GM23338 (cell line): Measurements from ENCODE around the gene KDM6A. TPM values are rescaled to one million over a fixed set of nuclear protein-coding genes. Genes with fewer than 3 reads are reported as not detected.
"Not testable (repeated sequence)": the region's sequence is repeated elsewhere in the genome, so short reads cannot be mapped to it uniquely, and the experiment has no call there.

Experiments used
- ATAC-seq: fragments of 200-7000 bp; cut with Tn5 transposase; 3 replicates; pipeline ENCODE4 v1.9.1; 2020
- DNase-seq: peaks from one replicate; pipeline ENCODE4 v3.0.0-alpha.2; 2015; ENCODE audit warnings: low spot score
- H2AFZ ChIP-seq: fragments of 200-600 bp; sonication (generic); 2 replicates; pipeline ENCODE4 v1.8.0; 2016; ENCODE audit warnings: antibody characterized with exemption, mild to moderate bottlenecking, moderate library complexity
- H3F3A ChIP-seq: fragments of 200-600 bp; sonication (generic); replicated peaks from 2 replicates; pipeline ENCODE4 v1.8.0; 2017; ENCODE audit warnings: antibody characterized with exemption, mixed run types, low read depth
- H3K27ac ChIP-seq: fragments of 200-600 bp; sonication (generic); 2 replicates; pipeline ENCODE4 v1.6.1; 2016; ENCODE audit warnings: low read depth
- H3K27me3 ChIP-seq: fragments of 200-600 bp; sonication (generic); 2 replicates; pipeline ENCODE4 v1.8.0; 2016; ENCODE audit warnings: mild to moderate bottlenecking, mixed run types, moderate library complexity; ENCODE audit not compliant: insufficient read depth
- H3K36me3 ChIP-seq: fragments of 200-600 bp; sonication (generic); 2 replicates; pipeline ENCODE4 v1.8.0; 2016; ENCODE audit warnings: mild to moderate bottlenecking; ENCODE audit not compliant: insufficient read depth
- H3K4me1 ChIP-seq: fragments of 200-600 bp; sonication (generic); 2 replicates; pipeline ENCODE4 v1.8.0; 2016; ENCODE audit warnings: mild to moderate bottlenecking, moderate library complexity; ENCODE audit not compliant: insufficient read depth
- H3K4me2 ChIP-seq: fragments of 200-600 bp; sonication (generic); 2 replicates; pipeline ENCODE4 v1.7.1; 2017; ENCODE audit warnings: mixed run types
- H3K4me3 ChIP-seq: fragments of 200-600 bp; sonication (generic); 2 replicates; pipeline ENCODE4 v1.6.1; 2016; ENCODE audit warnings: mixed run types
- H3K79me2 ChIP-seq: fragments of 200-600 bp; sonication (generic); replicated peaks from 2 replicates; pipeline ENCODE4 v1.8.0; 2017; ENCODE audit warnings: mild to moderate bottlenecking; ENCODE audit not compliant: insufficient read depth
- H3K9me2 ChIP-seq: fragments of 200-600 bp; sonication (generic); 2 replicates; pipeline ENCODE4 v1.8.0; 2017; ENCODE audit not compliant: insufficient read depth
- H4K20me1 ChIP-seq: fragments of 200-600 bp; sonication (generic); replicated peaks from 2 replicates; pipeline ENCODE4 v1.8.0; 2017; ENCODE audit warnings: mild to moderate bottlenecking; ENCODE audit not compliant: insufficient read depth
- H3K27ac Mint-ChIP-seq: 2 replicates; pipeline ENCODE4 v1.8.0; 2020; ENCODE audit warnings: inconsistent platforms, mild to moderate bottlenecking, moderate library complexity, mixed read lengths
- H3K27me3 Mint-ChIP-seq: 3 replicates; pipeline ENCODE4 v1.8.0; 2022; ENCODE audit warnings: low read depth, mild to moderate bottlenecking, moderate library complexity, mixed read lengths, inconsistent platforms; ENCODE audit not compliant: insufficient read depth, poor library complexity
- H3K36me3 Mint-ChIP-seq: 3 replicates; pipeline ENCODE4 v1.8.0; 2021; ENCODE audit warnings: low read depth, mild to moderate bottlenecking, inconsistent platforms, moderate library complexity, mixed read lengths
- H3K4me1 Mint-ChIP-seq: 3 replicates; pipeline ENCODE4 v1.8.0; 2020; ENCODE audit warnings: mild to moderate bottlenecking, inconsistent platforms, mixed read lengths
- H3K4me3 Mint-ChIP-seq: 3 replicates; pipeline ENCODE4 v1.8.0; 2021; ENCODE audit warnings: moderate library complexity, mild to moderate bottlenecking, inconsistent platforms, mixed read lengths
- H3K9me3 Mint-ChIP-seq: 3 replicates; pipeline ENCODE4 v1.8.0; 2020; ENCODE audit warnings: moderate library complexity, mild to moderate bottlenecking, inconsistent platforms, mixed read lengths
- CTCF ChIP-seq, 2 experiments: fragments of 200-600 bp in 1 of 2; sonication (generic) in 1 of 2; conservative IDR thresholded peaks; 2 replicates each; pipeline versions ENCODE4 v1.5.1 to v1.6.1; 2016 to 2017; ENCODE audit warnings: antibody characterized with exemption in 2 of 2, low read depth in 2 of 2, mild to moderate bottlenecking in 2 of 2, moderate library complexity in 1 of 2
- ETS1 ChIP-seq: IDR thresholded peaks from 2 replicates; pipeline ENCODE4 v1.6.1; 2016; ENCODE audit warnings: antibody characterized with exemption
- EZH2 ChIP-seq: fragments of 200-600 bp; sonication (generic); IDR thresholded peaks from one replicate; pipeline ENCODE4 v1.8.0; 2017; ENCODE audit warnings: antibody characterized with exemption, mild to moderate bottlenecking, low read depth; ENCODE audit not compliant: unreplicated experiment
- EZH2phosphoT487 ChIP-seq: fragments of 200-600 bp; sonication (generic); IDR thresholded peaks from one replicate; pipeline ENCODE4 v1.8.1; 2018; ENCODE audit warnings: antibody characterized with exemption; ENCODE audit not compliant: unreplicated experiment
- JUNB ChIP-seq: IDR thresholded peaks from one replicate; pipeline ENCODE4 v1.6.1; 2016; ENCODE audit warnings: antibody characterized with exemption; ENCODE audit not compliant: unreplicated experiment
- NANOG ChIP-seq: IDR thresholded peaks from 2 replicates; pipeline ENCODE4 v1.6.1; 2016; ENCODE audit warnings: antibody characterized with exemption, borderline replicate concordance
- ZNF331 ChIP-seq: fragments of 250-450 bp; sonication (Bioruptor Pico); IDR thresholded peaks from 2 replicates; pipeline ENCODE4 v1.5.0; 2020; ENCODE audit warnings: low read depth, mild to moderate bottlenecking, moderate library complexity
- polyA plus RNA-seq: library from polyadenylated mRNA; unstranded; fragments of >200 nt; fragmentation: Nextera tagmentation; extraction: Ambion mirVana; gene quantifications from 2 replicates; pipeline ENCODE4 v1.2.1, GENCODE V29; 2016
- total RNA-seq: library from RNA; depleted of rRNA; stranded (reverse); fragments of >200 nt; shearing (Covaris generic); gene quantifications from 2 replicates; pipeline ENCODE4 v1.2.3, GENCODE V29; 2014
- TF ChIP-seq, protein P1 (sequence below): fragments of 250-450 bp; sonication (Bioruptor Pico); IDR thresholded peaks from 2 replicates; pipeline ENCODE4 v1.5.0; 2020; ENCODE audit warnings: mild to moderate bottlenecking, moderate library complexity

The KDM6A gene
- total and polyA plus RNA-seq, 2 experiments from 2014 or later = 22.8 to 102 TPM

DNA sequence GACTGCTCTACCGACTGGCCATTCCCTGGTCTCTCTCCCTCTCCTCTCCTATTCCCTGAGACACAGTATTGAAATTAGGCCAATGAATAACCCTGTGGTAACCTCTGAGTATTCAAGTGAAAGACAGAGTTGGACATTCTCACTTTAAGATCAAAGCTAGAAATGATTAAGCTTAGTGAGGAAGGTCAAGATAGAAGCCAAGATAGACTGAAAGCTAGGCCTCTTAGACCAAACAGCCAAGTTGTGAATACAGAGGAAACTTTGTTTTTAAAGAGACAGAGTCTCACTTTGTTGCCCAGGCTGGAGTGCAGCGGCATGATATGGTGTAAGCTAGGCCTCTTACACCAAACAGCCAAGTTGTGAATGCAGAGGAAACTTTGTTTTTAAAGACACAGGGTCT is 64.6 kb downstream of the KDM6A start (continued):
- TF ChIP-seq CTCF (conservative IDR thresholded peaks at IDR 0.05; ENCODE audit: low read depth in 2 of 2) (no peak), ETS1 (no peak), EZH2phosphoT487 (no peak), NANOG (no peak)

GRCh38 chrX:44938111-44938510 is 65.1 kb downstream of the KDM6A start:
- Histone ChIP-seq H2AFZ (no peak overlapping the region), H3K27me3 (no peaks in the 10 kb centered on the region), H3K79me2 (peaks cover 100% of the 10 kb centered on the region), H4K20me1 (peaks cover 8% of the 10 kb centered on the region; the same call in 1 of the 2 replicates), H3K36me3 (no peaks in the 10 kb centered on the region), H3K4me2 (no peak overlapping the region), H3F3A (no peaks in the 10 kb centered on the region), H3K27ac (no peak overlapping the region), H3K9me2 (no peaks in the 10 kb centered on the region), H3K4me3 (no peak overlapping the region), H3K4me1 (peaks cover 4% of the 10 kb centered on the region; the same call in 1 of the 2 replicates)
- TF ChIP-seq, protein P1, sequence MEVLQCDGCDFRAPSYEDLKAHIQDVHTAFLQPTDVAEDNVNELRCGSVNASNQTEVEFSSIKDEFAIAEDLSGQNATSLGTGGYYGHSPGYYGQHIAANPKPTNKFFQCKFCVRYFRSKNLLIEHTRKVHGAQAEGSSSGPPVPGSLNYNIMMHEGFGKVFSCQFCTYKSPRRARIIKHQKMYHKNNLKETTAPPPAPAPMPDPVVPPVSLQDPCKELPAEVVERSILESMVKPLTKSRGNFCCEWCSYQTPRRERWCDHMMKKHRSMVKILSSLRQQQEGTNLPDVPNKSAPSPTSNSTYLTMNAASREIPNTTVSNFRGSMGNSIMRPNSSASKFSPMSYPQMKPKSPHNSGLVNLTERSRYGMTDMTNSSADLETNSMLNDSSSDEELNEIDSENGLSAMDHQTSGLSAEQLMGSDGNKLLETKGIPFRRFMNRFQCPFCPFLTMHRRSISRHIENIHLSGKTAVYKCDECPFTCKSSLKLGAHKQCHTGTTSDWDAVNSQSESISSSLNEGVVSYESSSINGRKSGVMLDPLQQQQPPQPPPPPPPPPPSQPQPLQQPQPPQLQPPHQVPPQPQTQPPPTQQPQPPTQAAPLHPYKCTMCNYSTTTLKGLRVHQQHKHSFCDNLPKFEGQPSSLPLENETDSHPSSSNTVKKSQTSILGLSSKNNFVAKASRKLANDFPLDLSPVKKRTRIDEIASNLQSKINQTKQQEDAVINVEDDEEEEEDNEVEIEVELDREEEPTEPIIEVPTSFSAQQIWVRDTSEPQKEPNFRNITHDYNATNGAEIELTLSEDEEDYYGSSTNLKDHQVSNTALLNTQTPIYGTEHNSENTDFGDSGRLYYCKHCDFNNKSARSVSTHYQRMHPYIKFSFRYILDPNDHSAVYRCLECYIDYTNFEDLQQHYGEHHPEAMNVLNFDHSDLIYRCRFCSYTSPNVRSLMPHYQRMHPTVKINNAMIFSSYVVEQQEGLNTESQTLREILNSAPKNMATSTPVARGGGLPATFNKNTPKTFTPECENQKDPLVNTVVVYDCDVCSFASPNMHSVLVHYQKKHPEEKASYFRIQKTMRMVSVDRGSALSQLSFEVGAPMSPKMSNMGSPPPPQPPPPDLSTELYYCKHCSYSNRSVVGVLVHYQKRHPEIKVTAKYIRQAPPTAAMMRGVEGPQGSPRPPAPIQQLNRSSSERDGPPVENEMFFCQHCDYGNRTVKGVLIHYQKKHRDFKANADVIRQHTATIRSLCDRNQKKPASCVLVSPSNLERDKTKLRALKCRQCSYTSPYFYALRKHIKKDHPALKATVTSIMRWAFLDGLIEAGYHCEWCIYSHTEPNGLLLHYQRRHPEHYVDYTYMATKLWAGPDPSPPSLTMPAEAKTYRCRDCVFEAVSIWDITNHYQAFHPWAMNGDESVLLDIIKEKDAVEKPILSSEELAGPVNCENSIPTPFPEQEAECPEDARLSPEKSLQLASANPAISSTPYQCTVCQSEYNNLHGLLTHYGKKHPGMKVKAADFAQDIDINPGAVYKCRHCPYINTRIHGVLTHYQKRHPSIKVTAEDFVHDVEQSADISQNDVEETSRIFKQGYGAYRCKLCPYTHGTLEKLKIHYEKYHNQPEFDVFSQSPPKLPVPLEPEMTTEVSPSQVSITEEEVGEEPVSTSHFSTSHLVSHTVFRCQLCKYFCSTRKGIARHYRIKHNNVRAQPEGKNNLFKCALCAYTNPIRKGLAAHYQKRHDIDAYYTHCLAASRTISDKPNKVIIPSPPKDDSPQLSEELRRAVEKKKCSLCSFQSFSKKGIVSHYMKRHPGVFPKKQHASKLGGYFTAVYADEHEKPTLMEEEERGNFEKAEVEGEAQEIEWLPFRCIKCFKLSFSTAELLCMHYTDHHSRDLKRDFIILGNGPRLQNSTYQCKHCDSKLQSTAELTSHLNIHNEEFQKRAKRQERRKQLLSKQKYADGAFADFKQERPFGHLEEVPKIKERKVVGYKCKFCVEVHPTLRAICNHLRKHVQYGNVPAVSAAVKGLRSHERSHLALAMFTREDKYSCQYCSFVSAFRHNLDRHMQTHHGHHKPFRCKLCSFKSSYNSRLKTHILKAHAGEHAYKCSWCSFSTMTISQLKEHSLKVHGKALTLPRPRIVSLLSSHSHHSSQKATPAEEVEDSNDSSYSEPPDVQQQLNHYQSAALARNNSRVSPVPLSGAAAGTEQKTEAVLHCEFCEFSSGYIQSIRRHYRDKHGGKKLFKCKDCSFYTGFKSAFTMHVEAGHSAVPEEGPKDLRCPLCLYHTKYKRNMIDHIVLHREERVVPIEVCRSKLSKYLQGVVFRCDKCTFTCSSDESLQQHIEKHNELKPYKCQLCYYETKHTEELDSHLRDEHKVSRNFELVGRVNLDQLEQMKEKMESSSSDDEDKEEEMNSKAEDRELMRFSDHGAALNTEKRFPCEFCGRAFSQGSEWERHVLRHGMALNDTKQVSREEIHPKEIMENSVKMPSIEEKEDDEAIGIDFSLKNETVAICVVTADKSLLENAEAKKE (CRISPR knock-in tag) = no peak
- no peak for TF ChIP-seq NANOG
- no peak for TF ChIP-seq EZH2phosphoT487
- TF ChIP-seq ZNF331 = no peak
- TF ChIP-seq EZH2 = no peak
- TF ChIP-seq JUNB = no peak
- H3K27ac Mint-ChIP-seq = no peak overlapping the region
- ATAC-seq (no peak), DNase-seq (no peak)
- no peaks in the 10 kb centered on the region for H3K27me3 Mint-ChIP-seq
- peaks cover 26% of the 10 kb centered on the region for H3K4me1 Mint-ChIP-seq
- H3K4me3 Mint-ChIP-seq = no peak overlapping the region
- H3K36me3 Mint-ChIP-seq = peaks cover 6% of the 10 kb centered on the region; the same call in 2 of the 3 replicates
- H3K9me3 Mint-ChIP-seq = no peaks in the 10 kb centered on the region

DNA sequence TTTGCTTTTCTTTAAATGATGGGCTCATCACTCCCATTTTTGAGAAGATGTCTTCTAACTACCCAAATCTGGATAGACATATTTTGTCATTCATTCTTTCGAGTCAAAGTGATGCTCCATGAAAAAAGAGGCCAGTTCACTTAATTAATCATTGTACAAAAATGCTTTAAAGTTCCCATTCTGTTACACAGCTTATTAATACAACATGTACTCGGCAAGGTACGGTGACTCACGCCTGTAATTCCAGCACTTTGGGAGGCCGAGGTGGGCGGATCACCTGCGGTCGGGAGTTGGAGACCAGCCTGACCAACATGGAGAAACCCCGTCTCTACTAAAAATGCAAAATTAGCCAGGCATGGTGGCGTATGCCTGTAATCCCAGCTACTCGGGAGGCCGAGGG is 67.6 kb downstream of the KDM6A start:
- H3K4me3 ChIP-seq, H3K9me2 ChIP-seq, H3K4me2 ChIP-seq, H4K20me1 ChIP-seq, H3K4me3 Mint-ChIP-seq, H3K4me1 ChIP-seq, H3K9me3 Mint-ChIP-seq, DNase-seq, H3K27ac ChIP-seq, H3K27me3 ChIP-seq, H3K36me3 Mint-ChIP-seq, H3F3A ChIP-seq, H3K27me3 Mint-ChIP-seq, ATAC-seq, H2AFZ ChIP-seq, H3K36me3 ChIP-seq, H3K27ac Mint-ChIP-seq: not testable (repeated sequence)
- peaks cover 15% of the 10 kb centered on the region; the same call in 2 of the 3 replicates for H3K4me1 Mint-ChIP-seq
- peaks cover 100% of the 10 kb centered on the region for H3K79me2 ChIP-seq
